AG04449 (cell line): ENCODE measurements around the gene ARHGAP45.

ENCODE experiments used
- CTCF ChIA-PET: fragments of 350-600 bp; formaldehyde crosslinking; extraction: SDS; loops from one replicate; lab custom pipeline; 2021; ENCODE audit warnings: antibody characterized with exemption; lab: Yijun Ruan, JAX
- POLR2A ChIA-PET: fragments of 400-600, 350-600 bp; formaldehyde crosslinking; extraction: SDS; loops from one replicate; lab custom pipeline; 2020; ENCODE audit warnings: antibody characterized with exemption, inconsistent platforms; lab: Yijun Ruan, JAX
- DNase-seq: peaks from one replicate; pipeline ENCODE4 v3.0.0-alpha.2; 2010; ENCODE audit warnings: low read depth, low spot score
- H3K4me3 ChIP-seq: 2 replicates; pipeline ENCODE4 v1.5.1; 2011; ENCODE audit warnings: low read depth, mild to moderate bottlenecking, control low read depth, low read length
- CTCF ChIP-seq: IDR thresholded peaks from one replicate; pipeline ENCODE4 v1.5.1; 2011; ENCODE audit warnings: mild to moderate bottlenecking, moderate library complexity, low read length, control low read depth, inconsistent platforms; ENCODE audit not compliant: insufficient read depth; ENCODE audit errors: missing control alignments

ARHGAP45 gene

GRCh38 chr19:1027650-1028061 is 39.3 kb upstream of the ARHGAP45 start:
- ChIA-PET CTCF (interaction anchor here (0.6 to 4.2 kb wide), 4 partner anchors 85 to 213 kb away, joined by 3 to 19 read pairs (median 4); no protein-coding TSS in a partner anchor), POLR2A (interaction anchor here (0.6 to 8.0 kb wide), 5 partner anchors 11 to 214 kb away, joined by 3 to 104 read pairs (median 3); partner anchors contain the start of genes ABCA7, ATP5F1D and GPX4)
- peak overlapping the region; percentile 96 for H3K4me3 ChIP-seq
- TF ChIP-seq CTCF: no peak
- DNase-seq: no peak

- ChIA-PET CTCF (interaction anchor here (0.6 to 4.2 kb wide), 6 partner anchors 39 to 212 kb away, joined by 3 to 19 read pairs (median 4); partner anchors contain the start of gene ARHGAP45), POLR2A (interaction anchor here (0.6 to 8.0 kb wide), 6 partner anchors 11 to 241 kb away, joined by 3 to 104 read pairs (median 3); partner anchors contain the start of genes ABCA7, ATP5F1D, CIRBP and GPX4)
- peak; percentile 71 for DNase-seq
- TF ChIP-seq CTCF: no peak
- H3K4me3 ChIP-seq: peak overlapping the region; percentile 96
Observed at GRCh38 chr19:1028062-1028926, 38.7 kb upstream of the ARHGAP45 start.

- no peak for DNase-seq
- ChIA-PET POLR2A (interaction anchor here (0.6 to 8.0 kb wide), 3 partner anchors 6 to 216 kb away, joined by 3 to 104 read pairs (median 3); partner anchors contain the start of gene ABCA7), CTCF (interaction anchor here (1.0 kb wide), 1 partner anchor 81 kb away, joined by 3 read pairs; no protein-coding TSS in a partner anchor)
- H3K4me3 ChIP-seq: no peak overlapping the region
- no peak for TF ChIP-seq CTCF
Observed at GRCh38 chr19:1032264-1032867, 34.6 kb upstream of the ARHGAP45 start.

- DNase-seq: no peak
- no peak overlapping the region for H3K4me3 ChIP-seq
- POLR2A ChIA-PET: interaction anchor here (0.7 to 7.8 kb wide), 2 partner anchors 7 to 157 kb away, joined by 5 to 104 read pairs; partner anchors contain the start of gene CNN2
- CTCF ChIA-PET: interaction anchor here (0.9 to 1.6 kb wide), 3 partner anchors 30 to 208 kb away, joined by 3 to 4 read pairs (median 3); no protein-coding TSS in a partner anchor
- TF ChIP-seq CTCF: no peak
Observed at GRCh38 chr19:1035998-1036621, 30.9 kb upstream of the ARHGAP45 start.

- POLR2A ChIA-PET: interaction anchor here (7.8 kb wide), 1 partner anchor 8 kb away, joined by 104 read pairs; the partner anchor contains the start of gene CNN2
- no peak overlapping the region for H3K4me3 ChIP-seq
- no peak for TF ChIP-seq CTCF
- DNase-seq: no peak
- CTCF ChIA-PET: interaction anchor here (1.6 kb wide), 1 partner anchor 75 kb away, joined by 4 read pairs; no protein-coding TSS in a partner anchor
Observed at GRCh38 chr19:1037621-1038064, 29.3 kb upstream of the ARHGAP45 start.
